Kidney epithelial cell (primary cell): ENCODE results near the gene MITF. TPM values are rescaled to one million over a fixed set of nuclear protein-coding genes. Genes with fewer than 3 reads are reported as not detected.
A peak's percentile ranks its signal among the peaks of the same experiment; 100 is the strongest.

ENCODE experiments used
- DNase-seq: peaks from one replicate; pipeline ENCODE4 v3.0.0-alpha.2; 2010; ENCODE audit warnings: low read depth
- H3K27me3 ChIP-seq: 2 replicates; pipeline ENCODE4 v1.6.0; 2011; ENCODE audit warnings: low read length; ENCODE audit not compliant: control insufficient read depth, insufficient read depth
- H3K36me3 ChIP-seq: 2 replicates; pipeline ENCODE4 v1.5.1; 2011; ENCODE audit warnings: low read length; ENCODE audit not compliant: control insufficient read depth, insufficient read depth
- H3K4me3 ChIP-seq: 2 replicates; pipeline ENCODE4 v1.5.1; 2011; ENCODE audit warnings: low read depth, mild to moderate bottlenecking, control low read depth, low read length
- total RNA-seq: library from RNA; depleted of rRNA; stranded (reverse); fragments of >200 nt; gene quantifications from 2 replicates; pipeline ENCODE4 v1.2.3, GENCODE V29; 2015
- TF ChIP-seq, protein P1 (sequence below): IDR thresholded peaks from 2 replicates; pipeline ENCODE4 v1.5.1; 2011; ENCODE audit warnings: mild to moderate bottlenecking, moderate library complexity, low read length, control low read depth, inconsistent platforms; ENCODE audit not compliant: insufficient read depth, poor library complexity, severe bottlenecking

The MITF gene
- total RNA-seq, 1 donor from 2014 or later: 5.8 TPM

DNA sequence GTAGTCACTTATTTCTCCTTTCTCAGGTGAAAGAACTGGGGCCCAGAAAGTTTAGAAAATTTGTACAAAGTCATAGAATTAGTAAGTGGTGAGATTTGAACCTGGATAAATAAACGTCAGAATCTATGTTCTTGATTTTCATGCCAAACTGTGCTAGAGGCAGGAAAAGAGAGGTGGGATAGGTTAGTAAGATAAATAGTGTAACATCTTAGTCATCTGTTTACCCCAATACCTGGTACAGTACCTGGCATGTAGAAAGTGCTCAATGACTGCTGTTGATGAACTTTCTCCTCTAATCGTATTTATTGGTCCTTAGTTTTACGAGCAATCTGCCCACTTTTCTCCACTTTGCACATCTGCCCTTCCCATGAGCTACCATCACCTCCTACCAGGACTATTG is 124.9 kb downstream of the MITF start:
- no peak for DNase-seq
- TF ChIP-seq, protein P1, sequence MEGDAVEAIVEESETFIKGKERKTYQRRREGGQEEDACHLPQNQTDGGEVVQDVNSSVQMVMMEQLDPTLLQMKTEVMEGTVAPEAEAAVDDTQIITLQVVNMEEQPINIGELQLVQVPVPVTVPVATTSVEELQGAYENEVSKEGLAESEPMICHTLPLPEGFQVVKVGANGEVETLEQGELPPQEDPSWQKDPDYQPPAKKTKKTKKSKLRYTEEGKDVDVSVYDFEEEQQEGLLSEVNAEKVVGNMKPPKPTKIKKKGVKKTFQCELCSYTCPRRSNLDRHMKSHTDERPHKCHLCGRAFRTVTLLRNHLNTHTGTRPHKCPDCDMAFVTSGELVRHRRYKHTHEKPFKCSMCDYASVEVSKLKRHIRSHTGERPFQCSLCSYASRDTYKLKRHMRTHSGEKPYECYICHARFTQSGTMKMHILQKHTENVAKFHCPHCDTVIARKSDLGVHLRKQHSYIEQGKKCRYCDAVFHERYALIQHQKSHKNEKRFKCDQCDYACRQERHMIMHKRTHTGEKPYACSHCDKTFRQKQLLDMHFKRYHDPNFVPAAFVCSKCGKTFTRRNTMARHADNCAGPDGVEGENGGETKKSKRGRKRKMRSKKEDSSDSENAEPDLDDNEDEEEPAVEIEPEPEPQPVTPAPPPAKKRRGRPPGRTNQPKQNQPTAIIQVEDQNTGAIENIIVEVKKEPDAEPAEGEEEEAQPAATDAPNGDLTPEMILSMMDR: no peak
- no peaks in the 10 kb centered on the region for H3K27me3 ChIP-seq
- H3K36me3 ChIP-seq: no peaks in the 10 kb centered on the region
- H3K4me3 ChIP-seq: no peak overlapping the region

DNA sequence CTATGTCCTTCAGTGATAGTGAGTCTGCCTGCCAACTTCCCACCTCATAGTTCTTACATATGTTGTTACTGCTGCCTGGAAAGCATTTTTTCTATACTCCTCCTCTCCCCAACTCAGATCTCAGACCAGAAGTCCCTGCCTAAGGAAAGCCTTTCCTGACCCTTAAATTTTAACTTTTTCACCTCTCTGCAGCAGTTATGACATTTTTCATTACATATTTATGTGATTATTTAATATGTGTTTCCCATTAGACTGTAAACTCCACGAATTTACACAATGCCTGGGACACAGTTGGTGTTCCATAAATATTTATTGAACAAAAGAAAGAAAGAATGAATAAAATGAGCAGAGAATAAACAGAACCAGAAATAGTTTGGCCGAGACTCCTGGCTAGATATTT is 125.5 kb downstream of the MITF start:
- DNase-seq: no peak
- Histone ChIP-seq H3K4me3 (no peak overlapping the region), H3K36me3 (no peaks in the 10 kb centered on the region), H3K27me3 (no peaks in the 10 kb centered on the region)
- TF ChIP-seq, protein P1: no peak

DNA sequence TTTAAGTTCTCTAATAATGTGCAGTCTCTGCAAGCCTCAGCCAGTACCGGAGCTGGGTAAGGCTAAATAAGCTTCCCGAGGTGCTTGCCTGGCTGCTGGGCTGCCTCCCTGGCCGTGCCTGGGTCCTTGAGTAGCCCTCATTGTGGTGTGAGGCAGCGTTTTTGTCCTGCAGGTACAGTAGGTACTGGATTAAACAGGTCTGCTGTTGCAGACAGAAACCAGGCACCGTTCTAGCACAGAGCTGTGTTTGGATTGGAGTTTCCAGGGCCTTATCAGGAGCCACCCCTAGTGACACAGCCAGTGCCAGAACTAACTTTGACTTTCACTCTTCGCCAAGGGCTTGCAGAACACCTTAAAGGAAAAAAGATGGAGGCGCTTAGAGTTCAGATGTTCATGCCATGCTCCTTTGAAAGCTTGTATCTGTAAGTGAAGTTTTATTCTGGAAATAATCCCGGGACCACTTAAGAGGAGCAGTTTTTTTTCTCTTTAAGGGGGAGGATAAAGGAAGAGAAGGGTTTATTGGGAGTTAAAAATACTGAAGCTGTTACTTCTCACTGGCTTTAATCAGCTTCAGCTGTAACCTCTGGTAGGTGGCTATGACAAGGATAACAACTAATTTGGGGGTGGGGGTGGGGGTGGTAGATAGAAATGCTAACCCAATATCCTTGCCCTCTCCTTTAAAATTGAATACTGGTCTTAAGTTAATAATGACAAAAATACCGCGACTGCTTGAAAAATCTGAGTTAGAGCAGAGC is 126.8 kb downstream of the MITF start:
- H3K4me3 ChIP-seq: peak overlapping the region; percentile 49
- H3K36me3 ChIP-seq: no peaks in the 10 kb centered on the region
- H3K27me3 ChIP-seq: no peaks in the 10 kb centered on the region
- TF ChIP-seq, protein P1: no peak
- DNase-seq: peak; percentile 19

DNA sequence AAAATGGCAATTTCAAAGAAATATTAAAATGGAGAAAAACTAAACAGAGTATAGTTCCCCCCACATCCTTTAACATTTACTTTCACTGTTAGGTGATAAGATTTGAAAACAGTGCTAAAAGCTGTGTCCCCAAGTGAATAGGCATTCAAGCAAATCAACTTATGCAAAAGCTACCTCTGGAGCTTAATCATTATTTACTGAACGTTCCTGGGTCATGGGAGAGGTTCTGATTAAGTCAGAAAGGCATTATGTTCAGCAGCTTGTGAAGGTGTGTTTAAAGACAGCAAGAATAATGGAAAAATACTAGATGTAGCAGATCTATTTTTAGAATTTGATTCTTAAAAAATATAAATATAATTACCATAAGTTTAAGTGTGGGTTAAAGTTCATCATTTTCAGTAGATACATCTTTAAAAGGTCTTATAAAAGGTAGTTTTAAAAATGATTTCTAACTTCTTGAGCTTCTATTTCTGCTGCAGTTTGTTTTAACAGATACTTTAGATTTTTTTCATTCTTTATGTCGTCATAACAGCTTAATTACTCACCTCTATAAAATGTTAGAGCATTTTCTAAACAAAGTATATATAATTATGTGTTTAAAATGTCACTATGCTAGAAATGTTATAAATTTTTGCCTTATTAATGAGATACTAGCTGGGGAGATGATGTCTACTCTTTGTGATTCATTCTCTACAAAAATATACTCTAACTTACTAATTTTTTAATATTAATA is 127.9 kb downstream of the MITF start:
- peak; percentile 72 for DNase-seq
- TF ChIP-seq, protein P1: no peak
- Histone ChIP-seq H3K27me3 (no peaks in the 10 kb centered on the region), H3K36me3 (no peaks in the 10 kb centered on the region), H3K4me3 (peak overlapping the region; percentile 49)

- H3K4me3 ChIP-seq: no peak overlapping the region
Measured at GRCh38 chr3:69867941-69868505, 128.8 kb downstream of the MITF start.

More at GRCh38 chr3:69867941-69868505, 128.8 kb downstream of the MITF start:
- TF ChIP-seq, protein P1: no peak
- Histone ChIP-seq H3K27me3 (no peaks in the 10 kb centered on the region), H3K36me3 (no peaks in the 10 kb centered on the region)
- DNase-seq: no peak
